ENCODE measurements around the gene NLGN3. TPM values are rescaled to one million over a fixed set of nuclear protein-coding genes. Genes with fewer than 3 reads are reported as not detected.

The NLGN3 gene
- total RNA-seq, 2 experiments from 2014 or later = 0.77 to 0.78 TPM

DNA sequence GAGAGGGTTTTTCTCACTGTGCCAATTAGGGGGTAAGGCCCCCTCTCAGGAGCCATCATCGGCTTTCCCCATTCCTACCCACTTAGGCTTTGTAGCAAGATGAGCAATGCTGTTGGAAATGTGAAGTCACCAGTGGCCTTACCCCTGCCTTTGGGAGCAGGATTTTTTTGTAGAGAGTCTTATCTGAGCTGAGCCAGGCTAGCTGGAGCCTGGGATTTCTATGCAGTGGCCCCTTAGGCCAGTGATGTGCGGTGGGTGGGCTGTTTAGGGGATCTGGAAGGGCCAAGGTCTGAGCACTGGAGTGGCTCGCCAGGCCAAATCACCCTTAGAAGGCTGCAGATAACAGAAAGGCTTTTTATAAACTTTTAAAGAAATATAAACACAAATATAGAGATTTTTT, 42.3 kb upstream of the NLGN3 start:
- Mint-ChIP-seq H3K4me1 (peaks cover 83% of the 10 kb centered on the region), H3K36me3 (ENCODE audit: low read depth) (peaks cover 31% of the 10 kb centered on the region), H3K27me3 (no peaks in the 10 kb centered on the region), H3K4me3 (no peak overlapping the region), H3K27ac (peak overlapping the region; percentile 47), H3K9me3 (ENCODE audit: low read depth) (no peaks in the 10 kb centered on the region)
- intact Hi-C loops (cut with DNase I, micrococcal nuclease) = no loop called here
- ChIA-PET CTCF (interaction anchor here (0.7 to 2.7 kb wide), 6 partner anchors 9 to 29 kb away, joined by 3 to 22 read pairs (median 4); partner anchors contain the start of genes IL2RG and MED12), POLR2A (interaction anchor here (1.1 to 1.3 kb wide), 2 partner anchors 10 to 430 kb away, joined by 3 to 5 read pairs; partner anchors contain the start of gene OGT)
- ATAC-seq = no peak
- DNase-seq = no peak

DNA sequence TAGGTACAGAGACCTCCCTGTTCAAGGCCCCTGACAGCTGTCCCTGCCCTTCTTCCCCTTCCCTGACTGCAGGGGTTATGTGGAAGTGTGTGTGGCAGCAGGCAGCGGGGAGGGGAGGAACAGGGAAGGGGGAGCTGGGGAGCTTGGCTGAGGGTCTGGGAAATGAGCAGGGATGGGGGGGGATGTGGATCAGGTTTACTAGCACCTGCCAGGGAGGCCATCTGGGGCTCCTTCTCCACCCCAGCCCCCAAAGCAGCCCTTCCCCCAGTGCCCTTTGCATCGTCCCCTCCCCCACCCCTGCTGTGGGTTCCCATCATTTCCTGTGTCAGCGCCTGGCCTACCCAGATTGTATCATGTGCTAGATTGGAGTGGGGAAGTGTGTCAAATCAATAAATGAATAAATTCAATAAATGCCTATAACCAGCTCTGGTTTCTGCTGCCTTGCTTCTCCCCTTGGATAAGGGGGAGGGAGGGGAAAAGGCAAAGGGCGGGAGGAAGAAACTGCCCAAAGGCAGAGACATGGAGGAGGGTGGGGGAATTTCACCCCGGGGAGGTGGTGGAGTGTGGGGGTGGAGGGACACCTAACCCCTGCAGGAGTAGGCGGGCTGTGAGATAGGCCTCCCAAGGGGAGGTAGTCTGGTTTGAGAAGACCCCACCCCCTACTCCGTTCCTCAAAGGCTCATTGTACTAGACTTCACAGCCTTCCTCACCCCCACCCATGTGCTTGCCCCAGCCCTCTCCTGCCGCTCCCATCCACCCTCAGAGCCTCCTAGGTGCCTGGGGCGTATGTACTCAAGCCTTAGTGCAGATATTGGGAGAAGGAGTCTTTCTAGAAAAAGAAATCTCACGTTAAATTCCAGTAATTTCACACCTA, 41.3 kb upstream of the NLGN3 start:
- ChIA-PET CTCF (interaction anchor here (0.9 to 1.3 kb wide), 2 partner anchors 8 to 28 kb away, joined by 4 read pairs; partner anchors contain the start of gene IL2RG), POLR2A (interaction anchor here (1.0 to 1.1 kb wide), 2 partner anchors 15 to 429 kb away, joined by 3 read pairs; partner anchors contain the start of genes MED12 and OGT)
- peaks cover 42% of the 10 kb centered on the region for H3K36me3 Mint-ChIP-seq (ENCODE audit: low read depth)
- ATAC-seq = peak; percentile 43
- peak overlapping the region; percentile 67 for H3K4me3 Mint-ChIP-seq
- no peaks in the 10 kb centered on the region for H3K27me3 Mint-ChIP-seq
- peaks cover 85% of the 10 kb centered on the region for H3K4me1 Mint-ChIP-seq
- peak overlapping the region; percentile 84 for H3K27ac Mint-ChIP-seq
- no peaks in the 10 kb centered on the region for H3K9me3 Mint-ChIP-seq (ENCODE audit: low read depth)
- peak; percentile 72 for DNase-seq
- intact Hi-C loops (cut with DNase I, micrococcal nuclease) = no loop called here

DNA sequence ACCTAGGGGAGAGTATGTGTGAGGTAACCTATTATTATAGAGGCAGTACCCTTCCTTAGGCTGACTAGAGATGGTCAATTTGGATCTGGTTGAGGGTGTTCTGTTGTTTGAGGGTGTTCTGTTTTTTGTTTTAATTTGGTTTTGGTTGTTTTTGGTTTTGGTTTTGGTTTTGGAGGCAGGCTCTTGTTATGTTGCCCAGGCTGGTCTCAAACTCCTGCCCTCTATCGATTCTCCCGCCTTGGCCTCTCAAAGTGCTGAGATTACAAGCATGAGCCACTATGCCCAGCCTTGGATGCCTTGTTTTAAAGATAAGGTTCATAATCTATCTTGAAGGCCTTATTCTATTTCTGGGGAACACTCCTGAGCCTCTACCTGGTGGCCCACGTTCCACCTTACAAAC, 39.0 kb upstream of the NLGN3 start:
- CTCF ChIA-PET = interaction anchor here (0.7 to 1.4 kb wide), 3 partner anchors 8 to 12 kb away, joined by 3 to 4 read pairs (median 4); partner anchors contain the start of gene MED12
- Mint-ChIP-seq H3K36me3 (ENCODE audit: low read depth) (peaks cover 65% of the 10 kb centered on the region), H3K27me3 (no peaks in the 10 kb centered on the region), H3K27ac (peak overlapping the region; percentile 90), H3K4me1 (peaks cover 73% of the 10 kb centered on the region), H3K9me3 (ENCODE audit: low read depth) (no peaks in the 10 kb centered on the region), H3K4me3 (peak overlapping the region; percentile 63)
- ATAC-seq (no peak), DNase-seq (no peak)
- POLR2A ChIA-PET = interaction anchor here (1.5 kb wide), 1 partner anchor 8 kb away, joined by 4 read pairs; no protein-coding TSS in a partner anchor
- intact Hi-C loops (cut with DNase I, micrococcal nuclease) = no loop called here

DNA sequence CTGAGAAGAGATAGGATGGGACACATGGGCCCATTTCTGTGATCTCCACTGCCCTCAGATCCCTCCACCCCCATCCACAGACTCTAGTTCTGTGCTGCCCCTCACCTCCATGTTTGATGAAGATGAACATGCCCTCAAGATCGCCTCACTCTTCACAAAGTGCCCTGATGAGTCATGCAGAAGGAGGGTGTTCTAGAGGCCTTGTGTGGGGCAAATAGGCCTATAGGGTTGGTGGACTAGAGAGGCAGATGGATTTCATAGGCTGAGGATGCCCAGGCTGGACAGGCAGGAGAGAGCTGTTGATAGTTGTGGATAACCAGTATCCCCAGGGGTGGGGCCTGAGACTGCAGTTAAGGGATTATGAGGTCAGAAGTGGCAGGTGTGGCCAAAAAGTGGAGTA, 38.2 kb upstream of the NLGN3 start, which contains the start of gene CXorf65:
Gene CXorf65, minus strand, starts transcription at position 314 of the 400 bp plus-strand sequence. Its CDS starts 184 bp downstream, at position 130.
- POLR2A ChIA-PET = interaction anchor here (0.7 kb wide), 1 partner anchor 177 kb away, joined by 4 read pairs; no protein-coding TSS in a partner anchor
- Mint-ChIP-seq H3K9me3 (ENCODE audit: low read depth) (no peaks in the 10 kb centered on the region), H3K4me3 (peak within 1 kb of the TSS; percentile 99), H3K27ac (peak within 1 kb of the TSS; percentile 99), H3K4me1 (peaks cover 65% of the 10 kb centered on the region), H3K36me3 (ENCODE audit: low read depth) (peaks cover 72% of the 10 kb centered on the region), H3K27me3 (no peaks in the 10 kb centered on the region)
- DNase-seq = peak; percentile 43
- ATAC-seq = peak; percentile 54
- intact Hi-C loops (cut with DNase I, micrococcal nuclease) = no loop called here
- CTCF ChIA-PET = interaction anchor here (0.7 to 1.4 kb wide), 3 partner anchors 9 to 383 kb away, joined by 3 to 4 read pairs (median 4); partner anchors contain the start of gene MED12

DNA sequence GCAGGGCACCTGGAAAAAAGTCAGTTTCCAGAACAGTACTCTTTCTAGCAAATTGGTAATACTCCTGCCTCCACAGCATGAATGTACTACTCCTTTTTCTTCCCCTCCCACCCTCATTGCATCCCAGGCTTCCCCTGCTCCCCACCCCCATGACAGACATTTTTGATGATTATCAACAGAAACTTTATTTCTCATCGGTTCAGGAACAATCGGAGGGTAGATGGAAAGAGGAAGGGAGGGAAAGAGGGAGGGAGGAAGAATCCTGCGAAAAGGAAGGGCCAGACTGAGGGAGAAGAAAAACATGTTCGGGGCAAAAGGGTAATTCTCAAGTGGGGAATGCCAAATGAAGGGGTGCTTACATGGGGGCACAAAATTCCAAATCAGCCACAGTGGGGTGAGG, 37.4 kb upstream of the NLGN3 start:
- H3K36me3 Mint-ChIP-seq (ENCODE audit: low read depth) = peaks cover 70% of the 10 kb centered on the region
- intact Hi-C loops (cut with DNase I, micrococcal nuclease) = no loop called here
- DNase-seq = no peak
- H3K4me1 Mint-ChIP-seq = peaks cover 60% of the 10 kb centered on the region
- peak overlapping the region; percentile 99 for H3K27ac Mint-ChIP-seq
- ATAC-seq = no peak
- peak overlapping the region; percentile 99 for H3K4me3 Mint-ChIP-seq
- ChIA-PET POLR2A (no interaction called here), CTCF (no interaction called here)
- H3K9me3 Mint-ChIP-seq (ENCODE audit: low read depth) = no peaks in the 10 kb centered on the region
- no peaks in the 10 kb centered on the region for H3K27me3 Mint-ChIP-seq

DNA sequence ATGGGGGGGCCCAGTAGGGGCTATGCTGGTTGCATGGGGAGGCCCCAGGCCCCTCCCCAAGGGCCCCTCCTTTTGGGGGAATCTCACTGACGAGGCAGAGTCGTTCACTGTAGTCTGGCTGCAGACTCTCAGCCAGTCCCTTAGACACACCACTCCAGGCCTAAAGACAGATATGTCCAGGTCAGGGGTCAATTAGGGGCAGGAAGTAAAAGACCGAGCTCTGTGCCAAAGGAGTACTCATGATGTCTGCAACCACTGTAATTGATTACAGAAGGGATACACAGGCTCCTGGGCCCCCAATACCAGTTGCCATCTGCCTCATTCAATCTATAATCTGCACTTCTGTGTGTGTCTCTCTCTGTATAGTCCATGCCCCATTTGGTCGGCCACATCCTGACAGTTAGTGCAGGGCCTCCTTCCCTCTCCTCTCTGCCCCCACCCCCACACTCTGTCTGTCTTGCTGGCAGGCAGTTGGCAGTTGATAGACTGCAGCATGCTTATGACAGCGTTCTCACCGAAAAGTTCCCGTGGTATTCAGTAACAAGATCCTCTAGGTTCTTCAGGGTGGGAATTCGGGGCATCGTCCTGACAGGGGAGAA, 36.8 kb upstream of the NLGN3 start:
- ChIA-PET CTCF (no interaction called here), POLR2A (no interaction called here)
- Mint-ChIP-seq H3K36me3 (ENCODE audit: low read depth) (peaks cover 70% of the 10 kb centered on the region), H3K9me3 (ENCODE audit: low read depth) (no peaks in the 10 kb centered on the region), H3K27ac (peak overlapping the region; percentile 99), H3K27me3 (no peaks in the 10 kb centered on the region), H3K4me1 (peaks cover 60% of the 10 kb centered on the region), H3K4me3 (peak overlapping the region; percentile 99)
- peak; percentile 65 for DNase-seq
- ATAC-seq = peak; percentile 11
- intact Hi-C loops (cut with DNase I, micrococcal nuclease) = no loop called here

DNA sequence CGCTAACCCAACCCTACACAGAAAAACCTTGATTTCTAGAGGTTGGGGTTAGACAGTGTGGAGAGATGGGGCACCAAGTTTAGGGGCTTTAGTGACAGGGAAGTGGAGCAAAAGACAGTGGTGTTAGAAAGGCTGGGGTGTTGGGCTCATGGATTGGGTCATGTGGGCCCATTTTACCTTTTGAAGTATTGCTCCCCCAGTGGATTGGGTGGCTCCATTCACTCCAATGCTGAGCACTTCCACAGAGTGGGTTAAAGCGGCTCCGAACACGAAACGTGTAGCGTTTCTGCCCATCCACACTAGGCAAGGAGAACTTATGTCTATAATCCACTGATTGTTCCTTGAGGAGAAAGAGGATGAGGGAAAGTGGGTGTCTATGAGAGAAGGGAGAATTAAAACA, 35.6 kb upstream of the NLGN3 start:
- intact Hi-C loops (cut with DNase I, micrococcal nuclease) = no loop called here
- CTCF ChIA-PET = no interaction called here
- Mint-ChIP-seq H3K27me3 (no peaks in the 10 kb centered on the region), H3K4me1 (peaks cover 56% of the 10 kb centered on the region), H3K36me3 (ENCODE audit: low read depth) (peaks cover 67% of the 10 kb centered on the region), H3K4me3 (peak overlapping the region; percentile 99), H3K9me3 (ENCODE audit: low read depth) (no peaks in the 10 kb centered on the region), H3K27ac (peak overlapping the region; percentile 99)
- POLR2A ChIA-PET = no interaction called here
- ATAC-seq (no peak), DNase-seq (peak; percentile 23)

DNA sequence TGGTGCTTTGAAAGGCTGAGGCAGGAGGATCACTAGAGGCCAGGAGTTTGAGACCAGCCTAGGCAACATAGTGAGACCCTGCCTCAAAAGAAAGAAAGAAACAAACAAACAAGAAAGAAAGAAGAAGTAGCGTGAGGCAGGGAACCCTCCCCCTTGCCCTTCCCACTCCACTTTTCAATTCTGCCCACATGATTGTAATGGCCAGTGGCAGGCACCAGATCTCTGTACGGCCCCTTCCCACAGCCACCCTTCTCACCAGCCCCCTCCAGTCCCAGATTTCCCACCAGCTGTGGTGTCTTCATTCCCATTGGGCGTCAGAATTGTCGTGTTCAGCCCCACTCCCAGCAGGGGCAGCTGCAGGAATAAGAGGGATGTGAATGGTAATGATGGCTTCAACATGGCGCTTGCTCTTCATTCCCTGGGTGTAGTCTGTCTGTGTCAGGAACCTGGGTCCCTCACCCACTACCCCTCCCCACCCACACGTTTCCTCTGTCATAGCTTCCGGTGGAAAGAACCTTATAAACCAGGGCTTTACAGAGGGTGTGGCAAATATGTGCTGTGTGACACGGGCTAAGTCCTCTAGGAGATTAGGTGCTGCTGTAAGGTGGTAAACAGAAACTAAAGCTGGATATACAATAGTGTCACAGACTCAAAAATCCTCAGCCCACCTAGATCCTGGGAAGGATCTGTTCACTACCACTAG, 33.3 kb upstream of the NLGN3 start, which contains the start of gene IL2RG:
Gene IL2RG, minus strand, starts transcription at position 437 of the 703 bp plus-strand sequence. Its CDS starts 38 bp downstream, at position 399.
- peak within 1 kb of the TSS; percentile 99 for H3K27ac Mint-ChIP-seq
- intact Hi-C loops (cut with DNase I, micrococcal nuclease) = loop anchor here (1.0 to 5.0 kb wide), 5 partner anchors 13 to 423 kb away; partner anchors contain the start of genes NONO (in 1 of the 2) and TAF1 (in 1 of the 2)
- ChIA-PET CTCF (interaction anchor here (0.5 to 2.8 kb wide), 6 partner anchors 8 to 667 kb away, joined by 3 to 22 read pairs (median 4); no protein-coding TSS in a partner anchor), POLR2A (interaction anchor here (0.5 to 1.5 kb wide), 6 partner anchors 9 to 979 kb away, joined by 3 to 6 read pairs (median 4); partner anchors contain the start of genes ITGB1BP2 and TAF1)
- peak within 1 kb of the TSS; percentile 99 for H3K4me3 Mint-ChIP-seq
- peaks cover 39% of the 10 kb centered on the region for H3K4me1 Mint-ChIP-seq
- DNase-seq (peak; percentile 83), ATAC-seq (peak; percentile 83)
- no peaks in the 10 kb centered on the region for H3K9me3 Mint-ChIP-seq (ENCODE audit: low read depth)
- H3K27me3 Mint-ChIP-seq = no peaks in the 10 kb centered on the region
- H3K36me3 Mint-ChIP-seq (ENCODE audit: low read depth) = peaks cover 49% of the 10 kb centered on the region

DNA sequence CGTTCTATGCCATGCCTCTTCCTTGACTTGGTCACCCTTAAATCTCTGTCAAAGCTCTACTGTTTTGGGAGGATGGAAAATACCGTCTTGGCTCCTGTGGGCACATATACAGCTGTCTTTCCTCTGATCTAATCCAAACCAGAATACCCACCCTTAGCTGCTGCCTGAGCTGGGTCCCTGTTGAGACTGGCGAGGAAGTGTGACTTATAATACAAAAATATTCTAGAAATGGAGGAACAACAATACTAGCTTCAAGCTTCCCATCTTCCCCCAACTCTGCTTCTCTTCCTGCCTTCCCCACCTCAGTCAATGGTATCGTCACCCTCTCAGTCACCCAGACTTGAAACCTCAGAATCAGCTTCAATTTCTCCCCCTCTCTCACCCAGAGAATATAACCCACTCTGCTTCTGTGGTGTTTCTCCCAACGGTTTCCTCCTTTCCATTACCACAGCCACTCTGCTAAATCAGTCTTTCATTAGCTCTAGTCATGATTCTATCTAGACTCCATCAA, 32.7 kb upstream of the NLGN3 start:
- ChIA-PET CTCF (interaction anchor here (0.5 to 2.8 kb wide), 6 partner anchors 9 to 668 kb away, joined by 3 to 22 read pairs (median 4); no protein-coding TSS in a partner anchor), POLR2A (interaction anchor here (0.5 to 1.5 kb wide), 6 partner anchors 10 to 979 kb away, joined by 3 to 6 read pairs (median 4); partner anchors contain the start of genes ITGB1BP2 and TAF1)
- Mint-ChIP-seq H3K27me3 (no peaks in the 10 kb centered on the region), H3K4me1 (peaks cover 33% of the 10 kb centered on the region), H3K36me3 (ENCODE audit: low read depth) (peaks cover 44% of the 10 kb centered on the region), H3K9me3 (ENCODE audit: low read depth) (no peaks in the 10 kb centered on the region), H3K4me3 (peak overlapping the region; percentile 99), H3K27ac (peak overlapping the region; percentile 99)
- peak; percentile 45 for ATAC-seq
- peak; percentile 34 for DNase-seq
- intact Hi-C loops (cut with DNase I, micrococcal nuclease) = loop anchor here (1.0 to 5.0 kb wide), 5 partner anchors 14 to 422 kb away; partner anchors contain the start of genes NONO (in 1 of the 2) and TAF1 (in 1 of the 2)

DNA sequence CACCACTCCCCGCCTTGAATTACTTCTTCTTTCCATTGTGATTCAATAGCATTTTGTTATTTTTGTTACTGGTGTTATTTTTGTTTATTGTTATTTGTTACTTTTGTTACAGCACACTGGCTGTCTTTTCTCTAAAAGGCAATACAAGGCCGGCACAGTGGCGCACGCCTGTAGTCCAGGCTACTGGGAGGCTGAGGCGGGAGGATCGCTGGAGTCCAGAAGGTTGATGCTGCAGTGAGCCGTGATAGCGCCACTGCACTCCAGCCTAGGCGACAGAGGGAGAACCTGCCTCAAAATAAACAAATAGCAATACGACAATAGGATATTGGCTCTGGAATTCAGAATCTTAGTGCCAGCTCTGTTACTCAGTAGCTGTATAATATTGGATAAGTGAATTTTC, 27.3 kb upstream of the NLGN3 start:
- CTCF ChIA-PET = interaction anchor here (0.6 to 2.3 kb wide), 8 partner anchors 11 to 65 kb away, joined by 3 to 10 read pairs (median 6); no protein-coding TSS in a partner anchor
- ATAC-seq = no peak
- intact Hi-C loops (cut with DNase I, micrococcal nuclease) = loop anchor here (5.0 kb wide), 3 partner anchors 50 to 250 kb away; partner anchors contain the start of genes SNX12 (in 1 of the 2) and TAF1 (in 1 of the 2)
- Mint-ChIP-seq H3K9me3 (ENCODE audit: low read depth) (no peaks in the 10 kb centered on the region), H3K4me1 (peaks cover 31% of the 10 kb centered on the region), H3K36me3 (ENCODE audit: low read depth) (peaks cover 12% of the 10 kb centered on the region), H3K27ac (no peak overlapping the region), H3K27me3 (no peaks in the 10 kb centered on the region), H3K4me3 (no peak overlapping the region)
- POLR2A ChIA-PET = no interaction called here
- DNase-seq = no peak
